SK-N-SH treated with all-trans-retinoic acid at 6 μM for 48 hours (cell line): Measurements from ENCODE around the gene ARVCF.

ENCODE experiments used
- PATZ1 ChIP-seq: fragments of 250-450 bp; sonication (Bioruptor Pico); IDR thresholded peaks from 2 replicates; pipeline ENCODE4 v1.8.0; 2020; ENCODE audit warnings: mild to moderate bottlenecking, moderate library complexity, borderline replicate concordance
- POU6F1 ChIP-seq: fragments of 250-450 bp; sonication (Bioruptor Pico); IDR thresholded peaks from 2 replicates; pipeline ENCODE4 v1.8.0; 2021; ENCODE audit warnings: low read depth, mild to moderate bottlenecking, moderate library complexity, borderline replicate concordance
- ZC3H10 ChIP-seq: fragments of 250-450 bp; sonication (Bioruptor Pico); IDR thresholded peaks from 2 replicates; pipeline ENCODE4 v1.5.1; 2021; ENCODE audit warnings: mild to moderate bottlenecking, moderate library complexity
- ZFP3 ChIP-seq: fragments of 250-450 bp; sonication (Bioruptor Pico); IDR thresholded peaks from 2 replicates; pipeline ENCODE4 v1.5.0; 2020; ENCODE audit warnings: mild to moderate bottlenecking, moderate library complexity
- ZFP30 ChIP-seq: fragments of 450-650 bp; formaldehyde crosslinking; IDR thresholded peaks from 2 replicates; pipeline ENCODE4 v1.5.0; 2022; ENCODE audit warnings: mild to moderate bottlenecking, moderate library complexity
- ZNF70 ChIP-seq: fragments of 450-650 bp; formaldehyde crosslinking; IDR thresholded peaks from 2 replicates; pipeline ENCODE4 v1.5.0; 2020; ENCODE audit warnings: mild to moderate bottlenecking, moderate library complexity

DNA sequence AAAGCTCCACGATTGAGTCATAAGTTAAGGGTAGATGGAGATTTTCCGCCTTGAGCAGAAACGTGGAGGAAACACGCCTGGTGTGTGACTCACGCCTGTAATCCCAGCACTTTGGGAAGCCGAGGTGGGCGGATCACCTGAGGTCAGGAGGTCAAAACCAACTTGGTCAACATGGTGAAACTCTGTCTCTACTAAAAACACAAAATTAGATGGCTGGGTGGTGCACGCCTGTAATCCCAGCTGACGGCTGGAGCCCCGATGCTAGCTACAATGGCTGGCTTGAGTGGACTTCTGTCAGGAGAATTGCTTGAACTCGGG lies 46.1 kb upstream of the ARVCF start:
- no peak for TF ChIP-seq ZFP30
- TF ChIP-seq ZC3H10 (CRISPR knock-in tag): no peak
- TF ChIP-seq POU6F1 (CRISPR knock-in tag): no peak
- no peak for TF ChIP-seq ZNF70
- TF ChIP-seq ZFP3: no peak
- no peak for TF ChIP-seq PATZ1
